OCI-LY3 (cell line): ENCODE data around the gene PDE7B.

Experiments used
- EZH2phosphoT487 ChIP-seq: fragments of 200-600 bp; shearing (Covaris generic); IDR thresholded peaks from 2 replicates; pipeline ENCODE4 v1.6.1; 2018; ENCODE audit warnings: antibody characterized with exemption, mixed run types, low read depth
- TF ChIP-seq, protein P1 (sequence below): fragments of 200-600, 300-600 bp; sonication (generic); IDR thresholded peaks from 2 replicates; pipeline ENCODE4 v1.5.1; 2014; ENCODE audit warnings: antibody characterized with exemption, low read length, low read depth

DNA sequence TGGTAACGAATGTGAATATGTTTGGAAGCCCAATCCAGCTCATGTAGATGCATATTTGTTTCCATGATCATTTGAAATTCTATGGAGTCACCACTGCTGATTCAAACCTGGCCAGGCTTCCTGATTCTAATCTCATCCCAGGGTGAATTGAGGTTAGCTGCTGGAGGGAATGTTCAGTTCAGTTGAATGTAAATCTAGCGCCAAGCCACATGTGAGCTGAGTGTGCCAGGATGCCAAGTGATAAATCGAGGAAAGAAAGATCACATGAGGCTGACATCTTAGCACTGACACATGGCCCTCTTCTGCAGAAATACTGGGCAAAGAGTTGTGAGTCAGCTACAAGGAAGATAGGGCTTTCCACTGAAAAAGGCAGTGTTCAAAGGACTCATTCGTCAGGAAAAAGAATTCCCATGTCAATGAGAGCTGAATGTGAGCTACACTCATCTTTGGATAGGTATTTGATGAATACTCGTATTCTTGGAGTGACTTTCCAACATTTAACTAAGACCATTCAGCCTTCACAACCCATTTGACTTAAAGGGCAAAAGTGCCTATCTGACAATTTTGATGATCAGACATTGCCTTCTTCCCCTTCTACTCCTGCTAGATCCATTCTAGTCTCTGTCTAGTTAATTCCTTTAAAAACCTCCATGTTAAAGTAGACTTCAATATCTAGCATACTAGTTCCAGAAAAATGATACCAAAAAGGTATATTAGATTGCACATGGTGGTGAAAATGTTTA, 226.5 kb downstream of the PDE7B start:
- TF ChIP-seq, protein P1, sequence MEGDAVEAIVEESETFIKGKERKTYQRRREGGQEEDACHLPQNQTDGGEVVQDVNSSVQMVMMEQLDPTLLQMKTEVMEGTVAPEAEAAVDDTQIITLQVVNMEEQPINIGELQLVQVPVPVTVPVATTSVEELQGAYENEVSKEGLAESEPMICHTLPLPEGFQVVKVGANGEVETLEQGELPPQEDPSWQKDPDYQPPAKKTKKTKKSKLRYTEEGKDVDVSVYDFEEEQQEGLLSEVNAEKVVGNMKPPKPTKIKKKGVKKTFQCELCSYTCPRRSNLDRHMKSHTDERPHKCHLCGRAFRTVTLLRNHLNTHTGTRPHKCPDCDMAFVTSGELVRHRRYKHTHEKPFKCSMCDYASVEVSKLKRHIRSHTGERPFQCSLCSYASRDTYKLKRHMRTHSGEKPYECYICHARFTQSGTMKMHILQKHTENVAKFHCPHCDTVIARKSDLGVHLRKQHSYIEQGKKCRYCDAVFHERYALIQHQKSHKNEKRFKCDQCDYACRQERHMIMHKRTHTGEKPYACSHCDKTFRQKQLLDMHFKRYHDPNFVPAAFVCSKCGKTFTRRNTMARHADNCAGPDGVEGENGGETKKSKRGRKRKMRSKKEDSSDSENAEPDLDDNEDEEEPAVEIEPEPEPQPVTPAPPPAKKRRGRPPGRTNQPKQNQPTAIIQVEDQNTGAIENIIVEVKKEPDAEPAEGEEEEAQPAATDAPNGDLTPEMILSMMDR = no peak
- no peak for TF ChIP-seq EZH2phosphoT487
